HG02852 (cell line): Measurements from ENCODE around the gene FARSB.

ENCODE experiments used
- ATAC-seq: cut with Tn5 transposase; IDR thresholded peaks from one replicate; pipeline ENCODE4 v1.9.1; 2021; ENCODE audit warnings: mild to moderate bottlenecking, moderate library complexity; ENCODE audit not compliant: unreplicated experiment

Gene FARSB

DNA sequence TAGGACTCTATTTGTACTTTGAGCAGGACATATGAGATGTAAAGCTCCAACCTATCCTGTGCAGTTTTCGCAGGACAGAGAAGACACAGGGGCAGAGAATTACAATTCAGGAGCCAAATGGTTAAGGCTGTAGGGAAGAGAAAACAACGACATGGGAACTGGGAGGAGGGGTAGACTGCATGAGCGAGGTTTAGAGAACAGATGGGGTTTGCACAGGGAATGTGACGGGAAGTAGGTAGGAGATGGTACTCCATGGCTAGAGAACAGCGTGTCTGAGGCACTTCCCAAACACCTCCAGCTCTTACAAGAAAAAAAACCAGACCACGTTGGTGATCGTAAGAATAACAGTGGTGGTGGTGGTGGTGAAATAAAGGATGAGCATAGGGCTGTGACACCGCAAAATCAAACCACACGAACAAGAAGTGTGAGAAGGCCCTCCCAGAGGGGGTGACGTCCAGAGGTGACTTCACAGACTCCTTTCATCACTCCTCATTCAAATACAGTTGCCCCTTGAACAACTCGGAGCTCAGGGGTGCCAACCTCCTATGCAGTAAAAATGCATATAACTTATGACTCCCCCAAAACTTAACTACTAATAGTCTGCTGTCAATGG is 92.7 kb downstream of the FARSB start:
- ATAC-seq, result no peak

DNA sequence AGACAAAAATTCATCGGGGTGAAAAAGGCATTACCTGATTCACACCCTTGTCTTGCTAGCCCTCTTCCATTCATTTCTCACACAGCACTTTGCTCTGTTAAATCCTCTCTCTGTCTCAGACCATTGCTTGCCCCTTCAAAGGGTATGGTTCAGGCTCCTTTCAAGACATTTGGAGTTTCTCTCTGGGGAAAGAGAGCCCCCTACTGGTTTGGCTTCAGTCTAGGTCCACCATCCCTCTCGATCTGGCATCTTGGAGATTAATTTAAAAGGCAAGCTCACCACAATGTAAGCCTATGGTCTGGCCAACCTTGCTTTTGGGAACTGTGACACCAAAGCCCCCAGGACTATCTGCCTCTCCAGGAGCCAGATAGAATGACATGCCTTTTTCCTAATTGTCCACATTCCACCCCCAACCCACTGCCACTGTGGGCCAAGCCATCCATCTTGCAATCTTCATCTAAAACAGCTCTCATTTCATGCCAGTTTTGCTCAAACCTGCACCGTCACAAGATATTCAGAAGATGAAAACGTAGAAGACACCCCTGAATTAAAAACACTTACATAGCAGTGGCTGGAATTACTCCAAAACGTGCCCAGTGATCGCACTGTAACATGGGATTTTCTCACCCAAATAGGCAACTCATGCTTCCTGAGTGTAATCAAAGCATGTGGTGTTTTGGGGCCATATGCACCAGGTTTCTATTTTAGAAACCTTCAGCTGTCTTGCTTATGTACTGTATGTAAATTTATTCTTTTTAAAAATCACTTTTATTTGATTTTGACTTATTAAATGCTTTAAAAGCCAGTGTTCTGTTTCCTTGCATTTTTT is 93.9 kb downstream of the FARSB start:
- peak; percentile 86 for ATAC-seq

GRCh38 chr2:222561151-222561550 is 94.7 kb downstream of the FARSB start:
- ATAC-seq, result no peak

- ATAC-seq, result no peak
Measured at GRCh38 chr2:222554517-222554916, 101.4 kb downstream of the FARSB start.

- ATAC-seq, result no peak
Measured at GRCh38 chr2:222548992-222549391, 106.9 kb downstream of the FARSB start.

DNA sequence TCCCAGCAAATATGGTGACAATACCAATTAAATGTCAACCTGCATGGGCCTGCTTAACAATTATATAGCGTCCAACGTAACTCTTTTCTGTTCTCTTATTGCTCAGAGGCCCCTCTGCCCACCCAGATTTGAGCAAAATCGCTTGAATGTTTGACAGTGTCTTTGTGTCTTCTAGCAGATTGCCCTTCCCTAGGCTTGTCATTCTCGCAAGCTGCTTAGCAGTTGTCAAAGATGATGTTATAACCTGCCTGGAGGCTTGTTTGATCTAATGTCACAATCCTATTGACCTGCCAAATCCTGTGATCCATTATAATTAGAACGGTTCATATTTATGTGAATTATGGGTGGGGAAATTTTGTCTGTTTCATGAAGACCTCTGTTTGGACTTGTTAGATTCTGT is 108.8 kb downstream of the FARSB start:
- no peak for ATAC-seq

DNA sequence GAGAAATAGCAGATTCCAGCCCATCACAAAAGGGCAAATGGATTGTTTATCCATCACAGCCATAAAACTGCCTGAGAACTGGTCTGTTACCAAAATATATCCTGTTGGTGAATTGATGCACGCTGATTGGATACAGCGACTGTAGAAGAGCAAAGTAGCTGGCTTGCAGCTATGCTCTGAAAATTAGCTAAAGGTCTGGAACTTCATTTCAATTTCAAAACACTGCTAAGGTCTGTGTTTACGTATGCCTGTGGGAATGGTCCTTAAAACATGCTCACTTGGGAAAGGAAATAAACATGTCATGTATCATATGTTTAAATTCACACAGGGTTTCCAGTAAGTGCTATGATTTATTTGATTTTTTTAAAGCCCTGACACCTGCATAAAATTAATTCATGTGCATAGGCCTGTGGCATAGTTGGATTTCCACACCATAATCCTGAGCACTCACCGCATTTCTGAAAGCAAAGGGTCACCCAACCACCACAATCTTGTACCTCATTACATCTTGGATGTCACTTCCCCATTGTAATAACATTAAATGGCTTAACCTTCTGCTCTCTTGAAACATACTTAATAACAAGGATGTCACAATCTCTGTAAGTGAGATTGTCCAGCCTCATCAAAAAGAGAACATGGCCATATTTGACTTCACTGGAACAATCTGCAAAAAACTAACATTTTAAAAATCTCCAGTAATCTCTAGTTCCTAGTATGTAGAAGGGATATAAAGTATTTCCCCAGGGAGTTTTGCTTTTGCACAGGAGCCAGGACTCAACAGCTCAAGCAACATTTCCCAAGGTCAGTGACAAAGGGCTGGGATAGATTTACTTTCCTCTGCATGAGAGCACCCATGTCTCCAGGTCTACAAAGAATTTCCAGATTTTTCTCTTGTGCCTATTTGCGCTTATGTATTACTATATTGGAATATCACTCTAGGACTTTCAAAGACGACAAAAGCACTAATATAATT is 109.8 kb downstream of the FARSB start:
- ATAC-seq, result no peak

DNA sequence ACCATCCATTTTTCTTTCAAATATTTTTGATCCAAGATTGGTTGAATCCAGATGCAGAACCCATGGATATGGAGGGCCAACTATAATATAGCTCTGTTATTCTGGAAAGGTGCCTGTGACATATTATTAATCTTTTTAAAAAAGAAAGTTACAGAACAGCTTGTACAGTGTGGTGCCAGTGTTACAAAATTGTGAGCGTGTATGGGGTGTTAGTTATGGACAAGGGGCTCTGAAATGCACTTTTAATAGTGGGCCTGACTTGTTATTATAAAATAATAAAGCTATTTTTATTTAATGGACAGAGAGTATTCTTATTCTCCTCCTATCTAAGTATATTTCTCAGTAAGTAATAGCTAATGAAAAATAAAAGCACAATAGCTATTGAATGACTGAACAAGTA is 111.2 kb downstream of the FARSB start:
- ATAC-seq, result no peak

GRCh38 chr2:222538535-222538934 is 117.4 kb downstream of the FARSB start:
- peak; percentile 80 for ATAC-seq

GRCh38 chr2:222535477-222535876 is 120.4 kb downstream of the FARSB start:
- no peak for ATAC-seq

- no peak for ATAC-seq
Measured at GRCh38 chr2:222532315-222532714, 123.6 kb downstream of the FARSB start.

DNA sequence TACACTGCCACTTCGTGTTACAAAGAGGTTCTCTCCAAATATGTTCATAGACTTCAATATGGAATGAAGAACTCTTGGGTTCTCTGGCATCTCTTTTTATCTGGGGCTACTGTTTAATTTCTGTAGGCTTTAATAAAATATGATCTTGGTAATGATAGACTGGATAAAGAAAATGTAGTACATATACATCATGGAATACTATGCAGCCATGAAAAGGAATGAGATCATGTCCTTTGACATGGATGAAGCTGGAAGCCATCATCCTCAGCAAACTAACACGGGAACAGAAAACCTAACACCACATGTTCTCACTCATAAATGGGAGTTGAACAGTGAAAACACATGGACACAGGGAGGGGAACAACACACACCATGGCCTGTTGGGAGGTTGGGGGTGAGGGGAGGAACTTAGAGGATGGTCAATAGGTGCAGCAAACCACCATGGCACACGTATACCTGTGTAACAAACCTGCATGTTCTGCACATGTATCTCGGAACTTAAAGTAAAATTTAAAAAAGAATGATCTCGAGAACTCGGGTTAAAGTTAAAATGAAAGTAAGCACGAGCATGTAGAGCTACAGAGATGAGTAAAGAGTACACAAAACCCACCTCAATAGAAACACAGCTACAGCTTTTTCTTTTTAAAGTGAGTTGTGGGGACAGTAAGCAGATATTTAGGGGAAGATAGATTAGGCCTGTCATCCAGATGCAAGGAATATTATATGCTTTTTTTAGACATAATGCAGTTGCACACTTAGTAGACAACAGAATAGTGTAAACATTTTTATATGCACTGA is 129.2 kb downstream of the FARSB start:
- ATAC-seq, result peak; percentile 46

DNA sequence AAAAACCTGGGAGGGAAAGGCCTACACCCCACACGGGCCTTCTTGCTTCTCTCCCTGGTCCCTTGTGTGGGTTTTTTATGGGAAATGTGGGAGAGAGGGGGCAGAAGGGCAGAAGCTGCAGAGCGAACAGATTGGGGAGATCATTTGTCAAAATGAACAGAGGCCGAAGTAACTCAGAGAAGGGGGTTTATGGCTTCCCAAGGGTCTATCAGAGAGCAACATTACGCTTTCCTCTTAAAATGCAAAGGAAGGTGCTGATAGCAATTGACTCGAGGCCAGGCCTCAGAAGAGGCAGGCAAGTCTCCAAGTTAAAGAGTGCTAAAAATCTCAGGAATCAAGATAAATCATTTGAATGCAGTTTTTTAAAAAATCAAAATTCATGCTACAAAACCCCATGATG is 130.1 kb downstream of the FARSB start:
- no peak for ATAC-seq

- peak; percentile 45 for ATAC-seq
Measured at GRCh38 chr2:222523783-222524544, 131.9 kb downstream of the FARSB start.

DNA sequence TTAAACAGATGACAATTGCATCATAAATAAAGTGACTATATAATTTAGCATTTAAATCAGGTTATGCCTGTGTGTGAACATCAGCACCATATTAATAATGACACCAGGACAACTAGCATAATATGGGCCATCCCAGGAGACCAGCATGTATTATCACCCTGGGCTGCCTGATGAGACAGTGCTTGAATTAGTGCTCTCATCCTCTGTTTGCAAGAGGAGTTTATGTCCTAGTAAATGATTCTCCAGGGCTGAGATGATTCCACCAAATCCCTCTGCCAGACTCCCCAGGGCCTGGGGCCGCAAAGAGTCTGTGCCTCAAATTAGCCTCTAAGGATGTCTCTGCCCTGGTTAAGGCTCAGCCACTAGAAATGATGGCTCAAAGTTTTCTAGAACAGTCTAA is 133.8 kb downstream of the FARSB start:
- ATAC-seq, result no peak

- ATAC-seq, result peak; percentile 71
Measured at GRCh38 chr2:222521099-222521498, 134.8 kb downstream of the FARSB start.
